AG04449 (cell line): ENCODE results near the gene STAT4.
A peak's percentile ranks its signal among the peaks of the same experiment; 100 is the strongest.

Source experiments
- CTCF ChIA-PET: fragments of 350-600 bp; formaldehyde crosslinking; extraction: SDS; loops from one replicate; lab custom pipeline; 2021; ENCODE audit warnings: antibody characterized with exemption; lab: Yijun Ruan, JAX
- POLR2A ChIA-PET: fragments of 400-600, 350-600 bp; formaldehyde crosslinking; extraction: SDS; loops from one replicate; lab custom pipeline; 2020; ENCODE audit warnings: antibody characterized with exemption, inconsistent platforms; lab: Yijun Ruan, JAX
- DNase-seq: peaks from one replicate; pipeline ENCODE4 v3.0.0-alpha.2; 2010; ENCODE audit warnings: low read depth, low spot score
- H3K4me3 ChIP-seq: 2 replicates; pipeline ENCODE4 v1.5.1; 2011; ENCODE audit warnings: low read depth, mild to moderate bottlenecking, control low read depth, low read length
- CTCF ChIP-seq: IDR thresholded peaks from one replicate; pipeline ENCODE4 v1.5.1; 2011; ENCODE audit warnings: mild to moderate bottlenecking, moderate library complexity, low read length, control low read depth, inconsistent platforms; ENCODE audit not compliant: insufficient read depth; ENCODE audit errors: missing control alignments

STAT4 gene

DNA sequence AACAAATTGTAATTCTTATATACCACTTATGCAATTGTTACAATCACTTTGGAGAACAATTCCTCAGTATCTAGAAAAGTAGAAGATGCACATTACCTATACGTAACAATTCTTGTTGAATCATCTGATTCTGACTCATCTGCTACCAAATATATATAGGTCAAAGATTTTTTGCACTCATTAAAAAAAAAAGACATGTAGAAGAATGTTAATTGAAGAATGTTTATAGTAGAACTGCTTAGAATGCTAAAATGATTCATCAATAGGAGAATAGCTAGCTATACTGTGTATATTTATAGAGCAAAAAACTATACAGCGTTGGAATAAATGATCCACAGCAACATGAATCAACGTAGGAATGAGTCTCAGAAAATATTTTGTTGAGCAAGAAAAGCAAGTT is 107.4 kb downstream of the STAT4 start:
- DNase-seq = peak; percentile 59
- CTCF ChIA-PET = interaction anchor here (1.0 to 13.7 kb wide), 2 partner anchors 9 to 120 kb away, joined by 4 to 542 read pairs; no protein-coding TSS in a partner anchor
- TF ChIP-seq CTCF = no peak
- POLR2A ChIA-PET = interaction anchor here (0.6 kb wide), 1 partner anchor 38 kb away, joined by 3 read pairs; no protein-coding TSS in a partner anchor
- no peak overlapping the region for H3K4me3 ChIP-seq

DNA sequence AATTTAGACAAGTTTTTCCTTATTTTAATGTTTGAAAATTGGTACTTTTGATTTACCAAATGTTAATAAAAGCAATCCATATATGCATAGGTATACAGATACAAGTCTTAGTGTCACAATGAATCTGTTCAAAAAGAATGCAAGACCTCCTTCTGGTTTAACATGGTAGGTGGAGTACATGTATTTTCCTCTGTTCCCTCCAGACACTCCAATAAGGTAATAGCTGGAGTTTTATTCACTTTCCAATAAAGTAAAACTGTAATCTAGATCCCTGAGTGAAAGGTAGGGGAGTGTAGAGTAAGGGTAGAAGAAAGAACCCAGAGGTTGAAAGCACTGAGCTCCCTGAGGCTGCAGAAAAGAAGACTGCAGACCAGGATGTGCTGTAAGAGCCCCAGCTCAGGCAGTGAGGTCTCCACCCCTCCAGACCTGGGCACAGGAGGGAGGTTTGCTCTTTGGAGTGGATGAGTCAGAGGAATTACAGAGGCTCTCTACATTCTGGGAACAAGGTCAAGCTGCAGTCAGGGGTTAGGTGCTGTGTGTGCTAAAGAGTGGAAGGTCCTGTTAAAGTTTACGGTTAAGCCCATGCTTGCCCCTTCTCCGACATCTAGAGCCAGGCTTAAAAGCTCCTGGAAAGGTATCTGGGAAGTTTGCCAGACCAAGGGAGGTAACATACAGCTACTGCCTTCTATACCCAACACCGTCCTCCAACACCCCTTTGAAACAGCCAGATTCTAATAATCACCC is 109.2 kb downstream of the STAT4 start:
- TF ChIP-seq CTCF = no peak
- no peak for DNase-seq
- CTCF ChIA-PET = interaction anchor here (0.7 to 5.2 kb wide), 3 partner anchors 10 to 45 kb away, joined by 4 to 44 read pairs (median 5); no protein-coding TSS in a partner anchor
- POLR2A ChIA-PET = no interaction called here
- no peak overlapping the region for H3K4me3 ChIP-seq

GRCh38 chr2:191039616-191040015 is 111.2 kb downstream of the STAT4 start:
- DNase-seq = no peak
- ChIA-PET CTCF (interaction anchor here (1.0 to 5.2 kb wide), 4 partner anchors 10 to 116 kb away, joined by 3 to 44 read pairs (median 8); no protein-coding TSS in a partner anchor), POLR2A (no interaction called here)
- TF ChIP-seq CTCF = no peak
- H3K4me3 ChIP-seq = no peak overlapping the region

- TF ChIP-seq CTCF = no peak
- ChIA-PET POLR2A (interaction anchor here (0.8 to 1.4 kb wide), 2 partner anchors 18 to 76 kb away, joined by 3 to 6 read pairs; no protein-coding TSS in a partner anchor), CTCF (interaction anchor here (1.3 to 5.2 kb wide), 3 partner anchors 9 to 116 kb away, joined by 7 to 44 read pairs (median 13); no protein-coding TSS in a partner anchor)
- no peak for DNase-seq
- H3K4me3 ChIP-seq = no peak overlapping the region
Observed at GRCh38 chr2:191038741-191039140, 112.1 kb downstream of the STAT4 start.

- ChIA-PET POLR2A (interaction anchor here (0.8 to 1.4 kb wide), 3 partner anchors 12 to 77 kb away, joined by 3 to 6 read pairs (median 3); no protein-coding TSS in a partner anchor), CTCF (interaction anchor here (1.0 to 5.2 kb wide), 5 partner anchors 9 to 117 kb away, joined by 3 to 44 read pairs (median 7); no protein-coding TSS in a partner anchor)
Observed at GRCh38 chr2:191038241-191038725, 112.5 kb downstream of the STAT4 start.

More at GRCh38 chr2:191038241-191038725, 112.5 kb downstream of the STAT4 start:
- H3K4me3 ChIP-seq = no peak overlapping the region
- TF ChIP-seq CTCF = no peak
- no peak for DNase-seq
